Liver (tissue), 3 donors: ENCODE data around the gene F13A1.

Experiments
- FOXA1 ChIP-seq: IDR thresholded peaks from 2 replicates; pipeline ENCODE4 v1.6.1; 2016; ENCODE audit warnings: antibody characterized with exemption
- TAF1 ChIP-seq: conservative IDR thresholded peaks from 2 replicates; pipeline ENCODE4 v1.6.1; 2016; ENCODE audit warnings: antibody characterized with exemption, mild to moderate bottlenecking
- TF ChIP-seq, protein P1 (sequence below): fragments of 150-350 bp; IDR thresholded peaks from 2 replicates; pipeline ENCODE4 v1.5.1; 2017; ENCODE audit warnings: improper control_type of control experiment, low read depth, low read length; ENCODE audit not compliant: missing input control
- donor health status: healthy.
- donor health status: healthy.

GRCh38 chr6:6202886-6203285 is 117.6 kb downstream of the F13A1 start:
- TF ChIP-seq, protein P1, sequence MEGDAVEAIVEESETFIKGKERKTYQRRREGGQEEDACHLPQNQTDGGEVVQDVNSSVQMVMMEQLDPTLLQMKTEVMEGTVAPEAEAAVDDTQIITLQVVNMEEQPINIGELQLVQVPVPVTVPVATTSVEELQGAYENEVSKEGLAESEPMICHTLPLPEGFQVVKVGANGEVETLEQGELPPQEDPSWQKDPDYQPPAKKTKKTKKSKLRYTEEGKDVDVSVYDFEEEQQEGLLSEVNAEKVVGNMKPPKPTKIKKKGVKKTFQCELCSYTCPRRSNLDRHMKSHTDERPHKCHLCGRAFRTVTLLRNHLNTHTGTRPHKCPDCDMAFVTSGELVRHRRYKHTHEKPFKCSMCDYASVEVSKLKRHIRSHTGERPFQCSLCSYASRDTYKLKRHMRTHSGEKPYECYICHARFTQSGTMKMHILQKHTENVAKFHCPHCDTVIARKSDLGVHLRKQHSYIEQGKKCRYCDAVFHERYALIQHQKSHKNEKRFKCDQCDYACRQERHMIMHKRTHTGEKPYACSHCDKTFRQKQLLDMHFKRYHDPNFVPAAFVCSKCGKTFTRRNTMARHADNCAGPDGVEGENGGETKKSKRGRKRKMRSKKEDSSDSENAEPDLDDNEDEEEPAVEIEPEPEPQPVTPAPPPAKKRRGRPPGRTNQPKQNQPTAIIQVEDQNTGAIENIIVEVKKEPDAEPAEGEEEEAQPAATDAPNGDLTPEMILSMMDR: no peak
- TF ChIP-seq FOXA1 (no peak), TAF1 (no peak)
